Epithelial cell of esophagus (primary cell): ENCODE results near the gene CGGBP1.

ENCODE experiments used
- DNase-seq: peaks from one replicate; pipeline ENCODE4 v3.0.0; 2010; ENCODE audit warnings: low read depth
- H3K4me3 ChIP-seq: 2 replicates; pipeline ENCODE4 v1.5.1; 2011; ENCODE audit warnings: mild to moderate bottlenecking, low read length, control low read depth
- CTCF ChIP-seq: IDR thresholded peaks from 2 replicates; pipeline ENCODE4 v1.5.1; 2011; ENCODE audit warnings: low read depth, mild to moderate bottlenecking, low read length, control low read depth, inconsistent platforms; ENCODE audit not compliant: insufficient read depth; ENCODE audit errors: missing control alignments

CGGBP1 gene

GRCh38 chr3:88058306-88058580 lies 562 bp downstream of the CGGBP1 start:
- peak overlapping the region; percentile 69 for H3K4me3 ChIP-seq
- TF ChIP-seq CTCF = no peak
- DNase-seq = no peak

- H3K4me3 ChIP-seq = peak overlapping the region; percentile 69
- no peak for TF ChIP-seq CTCF
- peak; percentile 17 for DNase-seq
Measured at GRCh38 chr3:88057630-88058305, 1.0 kb downstream of the CGGBP1 start.

DNA sequence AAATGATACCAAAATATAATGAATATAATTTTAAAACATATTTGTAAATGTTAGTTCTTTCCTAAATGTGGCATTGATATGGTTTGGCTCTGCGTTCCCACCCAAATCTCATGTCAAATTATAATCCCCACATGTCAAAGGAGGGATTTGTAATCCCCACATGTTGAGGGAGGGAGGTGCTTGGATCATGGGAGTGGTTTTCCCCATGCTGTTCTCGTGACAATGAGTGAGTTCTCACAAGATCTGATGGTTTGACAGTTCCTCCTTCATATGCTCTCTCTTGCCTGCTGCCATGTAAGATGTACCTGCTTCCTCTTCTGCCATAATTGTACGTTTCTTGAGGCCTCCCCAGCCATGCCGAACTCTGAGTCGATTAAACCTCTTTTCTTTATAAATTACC lies 12.0 kb downstream of the CGGBP1 start:
- no peak overlapping the region for H3K4me3 ChIP-seq
- TF ChIP-seq CTCF = no peak
- DNase-seq = no peak

DNA sequence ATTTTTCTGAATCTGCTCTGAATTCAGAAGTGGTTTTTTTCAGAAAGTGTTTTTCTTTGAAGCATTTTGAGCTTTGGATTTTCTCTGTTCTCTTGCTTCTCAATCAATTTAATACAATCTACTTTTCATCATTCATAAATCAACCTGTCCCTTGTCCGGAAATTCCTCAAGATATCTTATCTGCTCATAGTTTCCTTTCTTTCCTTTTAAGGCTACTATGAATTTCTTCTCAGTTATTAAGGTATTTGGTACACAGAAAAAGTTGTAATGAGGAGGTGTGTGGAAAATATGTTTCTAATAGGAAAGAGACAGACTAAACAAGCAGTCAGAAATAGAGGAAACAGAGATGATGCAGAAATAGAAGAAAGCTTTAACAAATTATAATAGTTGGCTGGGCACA lies 14.4 kb downstream of the CGGBP1 start:
- no peak for TF ChIP-seq CTCF
- H3K4me3 ChIP-seq = no peak overlapping the region
- no peak for DNase-seq

GRCh38 chr3:88041005-88041404 lies 17.8 kb downstream of the CGGBP1 start:
- no peak for DNase-seq
- no peak for TF ChIP-seq CTCF
- H3K4me3 ChIP-seq = no peak overlapping the region

- TF ChIP-seq CTCF = no peak
- H3K4me3 ChIP-seq = no peak overlapping the region
Measured at GRCh38 chr3:88040529-88040928, 18.3 kb downstream of the CGGBP1 start.

DNA sequence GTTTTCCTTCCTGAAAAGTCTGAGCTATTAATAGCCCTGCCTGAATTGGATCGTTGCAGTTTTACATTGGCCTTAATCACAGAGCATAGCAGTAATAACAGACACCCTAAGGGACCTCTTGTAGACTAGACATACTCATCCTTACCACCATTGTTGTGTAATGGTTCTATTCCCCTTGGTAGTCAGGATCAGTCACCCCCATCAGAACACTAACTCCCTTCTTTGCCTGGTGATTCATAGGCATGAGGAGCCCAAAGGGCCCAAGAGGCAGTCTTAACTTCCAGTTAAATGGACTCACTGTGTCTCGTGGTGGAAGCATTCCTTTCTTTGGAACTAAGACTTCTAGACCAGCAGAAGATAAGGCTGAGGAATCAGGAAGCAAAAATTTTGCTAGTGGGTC lies 20.2 kb downstream of the CGGBP1 start:
- peak; percentile 83 for DNase-seq
- no peak for TF ChIP-seq CTCF
- no peak overlapping the region for H3K4me3 ChIP-seq

More at GRCh38 chr3:88040529-88040928, 18.3 kb downstream of the CGGBP1 start:
- no peak for DNase-seq
